Measurements from ENCODE around the gene SLC2A5. TPM values are rescaled to one million over a fixed set of nuclear protein-coding genes. Genes with fewer than 3 reads are reported as not detected.

The SLC2A5 gene
- polyA plus RNA-seq, 3 donors, result 0.75 to 1.3 (median 0.81) TPM

DNA sequence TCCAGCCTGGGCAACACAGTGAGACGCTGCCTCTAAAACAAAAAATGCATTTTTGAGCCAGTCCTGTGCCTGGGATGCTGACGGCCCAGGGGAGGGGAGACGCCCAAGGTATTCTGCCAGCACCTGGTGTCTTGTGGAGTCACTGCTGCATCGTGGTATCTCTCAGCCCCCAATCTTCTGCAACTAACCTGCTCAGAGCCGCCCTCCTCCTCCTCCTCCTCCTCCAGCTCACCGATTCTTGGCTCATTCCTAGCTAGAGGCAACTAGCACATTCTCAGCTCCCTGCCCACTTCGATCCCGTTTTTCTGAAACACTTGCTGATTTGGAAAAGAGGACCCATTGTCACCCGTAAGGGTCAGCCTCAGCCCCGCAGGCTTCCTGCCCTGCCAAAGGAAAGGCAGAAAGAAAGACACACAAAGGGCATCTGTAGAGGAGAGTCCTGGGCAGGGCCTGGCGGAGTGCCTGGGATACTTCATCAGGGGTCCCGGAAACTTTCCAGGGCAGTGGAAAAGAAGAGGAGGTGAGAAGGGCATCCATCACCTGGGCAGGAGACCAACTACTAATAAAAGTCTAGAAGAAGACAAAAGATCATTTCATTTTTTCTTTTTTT, 38.7 kb upstream of the SLC2A5 start:
- Histone ChIP-seq H3K27ac (ENCODE audit: low read depth in 1 of 2, low read length in 2 of 2) (no peak overlapping the region), H3K4me1 (ENCODE audit: control insufficient read depth in 1 of 2, insufficient read depth in 2 of 2, low read length in 2 of 2) (no peaks in the 10 kb centered on the region), H3K79me2 (ENCODE audit: insufficient read depth, low read length) (no peaks in the 10 kb centered on the region), H4K20me1 (ENCODE audit: insufficient read depth, low read length) (no peaks in the 10 kb centered on the region), H3K9ac (ENCODE audit: insufficient read depth, low read length, poor library complexity, severe bottlenecking) (no peak overlapping the region), H2AFZ (ENCODE audit: insufficient read depth, low read depth, low read length, poor library complexity, severe bottlenecking) (no peak overlapping the region), H3K4me3 (replicated peaks in 1 of 3; ENCODE audit: low read depth in 2 of 3, low read length in 3 of 3) (no peak overlapping the region), H3K4me2 (replicated peaks; ENCODE audit: extremely low read depth, low read length, poor library complexity, severe bottlenecking) (no peak overlapping the region), H3K27me3 (ENCODE audit: control insufficient read depth in 2 of 2, insufficient read depth in 2 of 2, low read length in 2 of 2) (no peaks in the 10 kb centered on the region), H3K36me3 (replicated peaks in 1 of 2; ENCODE audit: control insufficient read depth in 1 of 2, insufficient read depth in 2 of 2, low read length in 2 of 2) (peaks cover 0 to 4% of the 10 kb centered on the region in 2 donors), H3K9me3 (replicated peaks in 1 of 2; ENCODE audit: control insufficient read depth in 1 of 2, insufficient read depth in 1 of 2, low read length in 2 of 2) (no peaks in the 10 kb centered on the region)
- H3K36me3 Mint-ChIP-seq, result peaks cover 8 to 35% of the 10 kb centered on the region in 2 donors
- H3K4me1 Mint-ChIP-seq, result peaks cover 6% of the 10 kb centered on the region
- no peaks in the 10 kb centered on the region for H3K9me3 Mint-ChIP-seq
- DNase-seq, result no peak
- H3K27ac Mint-ChIP-seq, result peak overlapping the region in 1 of 7 donors; percentile 80
- peaks cover 0 to 4% (median 0%) of the 10 kb centered on the region in 3 donors for H3K27me3 Mint-ChIP-seq (ENCODE audit: low read depth in 3 of 3)
- H3K4me3 Mint-ChIP-seq, result no peak overlapping the region
- intact Hi-C loops (cut with micrococcal nuclease), result loop anchor here (10.0 kb wide), 1 partner anchor 183 kb away; no protein-coding TSS in a partner anchor
- WGBS (ENCODE audit: insufficient coverage), result 97% methylated on average over 9 of the region's 12 CpGs
- TF ChIP-seq, protein P1, sequence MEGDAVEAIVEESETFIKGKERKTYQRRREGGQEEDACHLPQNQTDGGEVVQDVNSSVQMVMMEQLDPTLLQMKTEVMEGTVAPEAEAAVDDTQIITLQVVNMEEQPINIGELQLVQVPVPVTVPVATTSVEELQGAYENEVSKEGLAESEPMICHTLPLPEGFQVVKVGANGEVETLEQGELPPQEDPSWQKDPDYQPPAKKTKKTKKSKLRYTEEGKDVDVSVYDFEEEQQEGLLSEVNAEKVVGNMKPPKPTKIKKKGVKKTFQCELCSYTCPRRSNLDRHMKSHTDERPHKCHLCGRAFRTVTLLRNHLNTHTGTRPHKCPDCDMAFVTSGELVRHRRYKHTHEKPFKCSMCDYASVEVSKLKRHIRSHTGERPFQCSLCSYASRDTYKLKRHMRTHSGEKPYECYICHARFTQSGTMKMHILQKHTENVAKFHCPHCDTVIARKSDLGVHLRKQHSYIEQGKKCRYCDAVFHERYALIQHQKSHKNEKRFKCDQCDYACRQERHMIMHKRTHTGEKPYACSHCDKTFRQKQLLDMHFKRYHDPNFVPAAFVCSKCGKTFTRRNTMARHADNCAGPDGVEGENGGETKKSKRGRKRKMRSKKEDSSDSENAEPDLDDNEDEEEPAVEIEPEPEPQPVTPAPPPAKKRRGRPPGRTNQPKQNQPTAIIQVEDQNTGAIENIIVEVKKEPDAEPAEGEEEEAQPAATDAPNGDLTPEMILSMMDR (IDR thresholded peaks at IDR 0.05), result no peak

DNA sequence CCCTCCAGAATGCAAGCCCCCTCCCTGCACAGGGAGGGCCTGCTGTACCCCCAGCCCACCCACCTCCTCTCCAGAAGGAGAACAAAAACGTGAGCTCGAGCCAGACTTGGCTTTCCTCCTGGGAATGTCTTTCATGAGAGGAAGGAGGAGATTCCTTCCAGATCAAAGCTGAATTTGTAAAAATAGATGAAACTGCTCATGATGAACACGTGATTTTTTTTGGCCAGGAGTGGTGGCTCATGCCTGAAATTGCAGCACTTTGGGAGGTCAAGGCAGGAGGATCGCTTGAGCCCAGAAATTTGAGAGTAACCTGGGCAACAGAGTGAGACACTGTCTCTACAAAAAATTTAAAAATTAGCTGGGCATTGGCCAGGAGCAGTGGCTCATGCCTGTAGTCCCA, 37.7 kb upstream of the SLC2A5 start:
- TF ChIP-seq, protein P1 (IDR thresholded peaks at IDR 0.05), result no peak
- Histone ChIP-seq H3K4me1 (ENCODE audit: control insufficient read depth in 1 of 2, insufficient read depth in 2 of 2, low read length in 2 of 2) (no peaks in the 10 kb centered on the region), H3K9me3 (replicated peaks in 1 of 2; ENCODE audit: control insufficient read depth in 1 of 2, insufficient read depth in 1 of 2, low read length in 2 of 2) (no peaks in the 10 kb centered on the region), H3K36me3 (replicated peaks in 1 of 2; ENCODE audit: control insufficient read depth in 1 of 2, insufficient read depth in 2 of 2, low read length in 2 of 2) (peaks cover 0 to 4% of the 10 kb centered on the region in 2 donors), H3K79me2 (ENCODE audit: insufficient read depth, low read length) (no peaks in the 10 kb centered on the region), H3K9ac (ENCODE audit: insufficient read depth, low read length, poor library complexity, severe bottlenecking) (no peak overlapping the region), H2AFZ (ENCODE audit: insufficient read depth, low read depth, low read length, poor library complexity, severe bottlenecking) (no peak overlapping the region), H3K4me3 (replicated peaks in 1 of 3; ENCODE audit: low read depth in 2 of 3, low read length in 3 of 3) (no peak overlapping the region), H3K27ac (ENCODE audit: low read depth in 1 of 2, low read length in 2 of 2) (no peak overlapping the region), H4K20me1 (ENCODE audit: insufficient read depth, low read length) (no peaks in the 10 kb centered on the region), H3K27me3 (ENCODE audit: control insufficient read depth in 2 of 2, insufficient read depth in 2 of 2, low read length in 2 of 2) (no peaks in the 10 kb centered on the region), H3K4me2 (replicated peaks; ENCODE audit: extremely low read depth, low read length, poor library complexity, severe bottlenecking) (no peak overlapping the region)
- no peaks in the 10 kb centered on the region for H3K9me3 Mint-ChIP-seq
- WGBS (ENCODE audit: insufficient coverage), result 88% methylated on average over 3 of the region's 4 CpGs
- H3K4me3 Mint-ChIP-seq, result no peak overlapping the region
- H3K27me3 Mint-ChIP-seq (ENCODE audit: low read depth in 3 of 3), result peaks cover 0 to 4% (median 0%) of the 10 kb centered on the region in 3 donors
- no peak overlapping the region for H3K27ac Mint-ChIP-seq
- DNase-seq, result no peak
- peaks cover 6% of the 10 kb centered on the region for H3K4me1 Mint-ChIP-seq
- H3K36me3 Mint-ChIP-seq, result peaks cover 12 to 40% of the 10 kb centered on the region in 2 donors
- intact Hi-C loops (cut with micrococcal nuclease), result loop anchor here (10.0 kb wide), 1 partner anchor 182 kb away; no protein-coding TSS in a partner anchor
